H1 (cell line): ENCODE results near the gene GPC6. TPM values are rescaled to one million over a fixed set of nuclear protein-coding genes. Genes with fewer than 3 reads are reported as not detected.
A peak's percentile ranks its signal among the peaks of the same experiment; 100 is the strongest.

ENCODE experiments used
- CTCF ChIA-PET: fragments of 300-600 bp; sonication (Branson Sonifier 250); formaldehyde crosslinking; loops from one replicate; lab custom pipeline; 2021; ENCODE audit not compliant: partially characterized antibody; lab: Charles Lee
- POLR2A ChIA-PET: fragments of 300-600 bp; sonication (Branson Sonifier 250); formaldehyde crosslinking; loops from one replicate; lab custom pipeline; 2021; ENCODE audit warnings: inconsistent platforms; ENCODE audit not compliant: partially characterized antibody; lab: Charles Lee
- DNase-seq, 2 experiments: peaks; one replicate each; pipeline versions ENCODE4 v3.0.0 to v3.0.0-alpha.2; 2010 to 2022; ENCODE audit warnings: low spot score in 2 of 2, low read depth in 1 of 2, mixed read lengths in 1 of 2
- FAIRE-seq: peaks from 2 replicates; lab custom pipeline; 2011; peaks lifted over from hg19 to GRCh38; lab: Jason Lieb, UNC
- H2AFZ ChIP-seq: 2 replicates; pipeline ENCODE4 v1.8.1; 2012; ENCODE audit warnings: low read length, inconsistent platforms
- H2AK5ac ChIP-seq: 2 replicates; pipeline ENCODE4 v1.6.1; 2013; ENCODE audit warnings: low read depth, low read length
- H2BK120ac ChIP-seq: replicated peaks from 2 replicates; pipeline ENCODE3; 2013; ENCODE audit warnings: low read depth, low read length, inconsistent platforms
- H2BK12ac ChIP-seq: 2 replicates; pipeline ENCODE4 v1.6.1; 2013; ENCODE audit warnings: low read depth, low read length
- H2BK15ac ChIP-seq: 2 replicates; pipeline ENCODE4 v1.6.1; 2013; ENCODE audit warnings: low read length
- H2BK20ac ChIP-seq: 2 replicates; pipeline ENCODE4 v1.6.1; 2013; ENCODE audit warnings: low read length
- H2BK5ac ChIP-seq: 2 replicates; pipeline ENCODE4 v1.6.1; 2013; ENCODE audit warnings: low read depth, low read length
- H3K14ac ChIP-seq: 2 replicates; pipeline ENCODE4 v1.6.1; 2013; ENCODE audit warnings: inconsistent platforms; ENCODE audit not compliant: insufficient read length
- H3K18ac ChIP-seq: 2 replicates; pipeline ENCODE4 v1.6.1; 2013; ENCODE audit warnings: low read length; ENCODE audit errors: extremely low read depth
- H3K23ac ChIP-seq: 2 replicates; pipeline ENCODE4 v1.6.1; 2013; ENCODE audit warnings: inconsistent platforms; ENCODE audit not compliant: insufficient read length
- H3K23me2 ChIP-seq: 2 replicates; pipeline ENCODE4 v1.6.1; 2013; ENCODE audit warnings: low read depth, low read length
- H3K27ac ChIP-seq: 2 replicates; pipeline ENCODE4 v1.6.1; 2011; ENCODE audit warnings: low read depth, low read length, inconsistent platforms
- H3K27me3 ChIP-seq, 4 experiments: replicated peaks in 1 of 4; 1 replicate in 1 of 4; 2 replicates in 3 of 4; pipeline versions ENCODE4 v1.6.1 to v1.8.1; 2011 to 2013; ENCODE audit warnings: low read length in 3 of 4, mild to moderate bottlenecking in 3 of 4, inconsistent platforms in 2 of 4, mixed read lengths in 2 of 4, moderate library complexity in 1 of 4; ENCODE audit not compliant: control insufficient read depth in 3 of 4, insufficient read depth in 3 of 4; ENCODE audit errors: extremely low read depth in 1 of 4
- H3K36me3 ChIP-seq, 4 experiments: 2 replicates each; pipeline versions ENCODE4 v1.6.1 to v1.8.1; 2011 to 2013; ENCODE audit warnings: mild to moderate bottlenecking in 4 of 4, low read length in 3 of 4, moderate library complexity in 2 of 4, control low read depth in 1 of 4, inconsistent platforms in 1 of 4; ENCODE audit not compliant: insufficient read depth in 4 of 4, control insufficient read depth in 2 of 4
- H3K4ac ChIP-seq: replicated peaks from 2 replicates; pipeline ENCODE3; 2013; ENCODE audit warnings: low read length, low read depth, mixed read lengths, inconsistent platforms; ENCODE audit not compliant: insufficient read length
- H3K4me1 ChIP-seq, 4 experiments: replicated peaks in 1 of 4; 1 replicate in 1 of 4; 2 replicates in 3 of 4; pipeline versions ENCODE4 v1.6.1 to v1.8.1; 2011 to 2013; ENCODE audit warnings: low read length in 3 of 4, inconsistent platforms in 2 of 4, mixed read lengths in 1 of 4; ENCODE audit not compliant: insufficient read depth in 4 of 4, control insufficient read depth in 3 of 4
- H3K4me2 ChIP-seq, 2 experiments: 2 replicates each; pipeline versions ENCODE4 v1.6.1 to v1.8.1; 2011 to 2013; ENCODE audit warnings: low read depth in 2 of 2, low read length in 2 of 2, control low read depth in 1 of 2, inconsistent platforms in 1 of 2, mild to moderate bottlenecking in 1 of 2; ENCODE audit not compliant: insufficient read depth in 1 of 2
- H3K4me3 ChIP-seq, 4 experiments: fragments of 200-600, 300-600 bp in 1 of 4; sonication (generic), shearing (Covaris generic), sonication (Bioruptor Twin) in 1 of 4; 2 replicates each; pipeline versions ENCODE4 v1.5.1 to v1.8.1; 2011 to 2016; ENCODE audit warnings: low read length in 4 of 4, low read depth in 3 of 4, control low read depth in 2 of 4, inconsistent platforms in 2 of 4, mild to moderate bottlenecking in 2 of 4, mixed read lengths in 1 of 4, moderate library complexity in 1 of 4; ENCODE audit not compliant: insufficient read depth in 2 of 4; ENCODE audit errors: extremely low read depth in 1 of 4
- H3K56ac ChIP-seq: replicated peaks from 2 replicates; pipeline ENCODE3; 2013; ENCODE audit warnings: low read depth, mild to moderate bottlenecking, mixed read lengths, low read length, inconsistent platforms; ENCODE audit not compliant: insufficient read length
- H3K79me1 ChIP-seq: 2 replicates; pipeline ENCODE4 v1.6.1; 2013; ENCODE audit warnings: low read depth, low read length, control low read depth
- H3K79me2 ChIP-seq, 2 experiments: 2 replicates each; pipeline versions ENCODE4 v1.6.1 to v1.8.1; 2012 to 2013; ENCODE audit warnings: low read length in 2 of 2, mild to moderate bottlenecking in 2 of 2, inconsistent platforms in 1 of 2; ENCODE audit not compliant: insufficient read depth in 2 of 2, control insufficient read depth in 1 of 2
- H3K9ac ChIP-seq, 4 experiments: replicated peaks in 1 of 4; 1 replicate in 1 of 4; 2 replicates in 3 of 4; pipeline versions ENCODE4 v1.6.1 to v1.8.1; 2011 to 2013; ENCODE audit warnings: low read depth in 3 of 4, low read length in 3 of 4, control low read depth in 2 of 4, mild to moderate bottlenecking in 2 of 4, moderate library complexity in 2 of 4, inconsistent platforms in 1 of 4; ENCODE audit errors: extremely low read depth in 1 of 4
- H3K9me3 ChIP-seq, 2 experiments: 2 replicates each; pipeline versions ENCODE4 v1.6.1 to v1.8.1; 2012 to 2013; ENCODE audit warnings: mild to moderate bottlenecking in 2 of 2, moderate library complexity in 2 of 2, control low read depth in 1 of 2, inconsistent platforms in 1 of 2, low read depth in 1 of 2, low read length in 1 of 2, mixed read lengths in 1 of 2; ENCODE audit not compliant: insufficient read depth in 2 of 2
- H4K20me1 ChIP-seq, 2 experiments: replicated peaks in 1 of 2; 2 replicates each; pipeline versions ENCODE3 to v1.8.1; 2011 to 2013; ENCODE audit warnings: inconsistent platforms in 2 of 2, low read length in 2 of 2, mild to moderate bottlenecking in 1 of 2; ENCODE audit not compliant: insufficient read depth in 2 of 2, control insufficient read depth in 1 of 2
- H4K5ac ChIP-seq: 2 replicates; pipeline ENCODE4 v1.6.1; 2013; ENCODE audit warnings: low read length, low read depth, mixed read lengths, inconsistent platforms; ENCODE audit not compliant: insufficient read length
- H4K8ac ChIP-seq: 2 replicates; pipeline ENCODE4 v1.8.0; 2013; ENCODE audit warnings: mild to moderate bottlenecking, moderate library complexity, low read length, inconsistent platforms; ENCODE audit not compliant: insufficient read depth; ENCODE audit errors: extremely low read depth
- H4K91ac ChIP-seq: replicated peaks from 2 replicates; pipeline ENCODE3; 2013; ENCODE audit warnings: low read length, mixed read lengths, inconsistent platforms; ENCODE audit not compliant: insufficient read length
- CTCF ChIP-seq, 3 experiments: IDR thresholded peaks; 1 replicate in 2 of 3; 2 replicates in 1 of 3; pipeline versions ENCODE4 v1.5.1 to v1.6.1; 2011; ENCODE audit warnings: low read length in 3 of 3, mild to moderate bottlenecking in 3 of 3, inconsistent platforms in 2 of 3, low read depth in 1 of 3, moderate library complexity in 1 of 3; ENCODE audit not compliant: insufficient read depth in 1 of 3; ENCODE audit errors: control extremely low read depth in 1 of 3
- RAD21 ChIP-seq, 2 experiments: IDR thresholded peaks in 1 of 2; conservative IDR thresholded peaks in 1 of 2; 2 replicates each; pipeline ENCODE4 v1.6.1; 2011; ENCODE audit warnings: low read depth in 2 of 2, low read length in 2 of 2, improper control_type of control experiment in 1 of 2, inconsistent platforms in 1 of 2, mild to moderate bottlenecking in 1 of 2, moderate library complexity in 1 of 2
- SIN3A ChIP-seq, 2 experiments: IDR thresholded peaks in 1 of 2; conservative IDR thresholded peaks in 1 of 2; 2 replicates each; pipeline ENCODE4 v1.6.1; 2011 to 2012; ENCODE audit warnings: low read length in 2 of 2, improper control_type of control experiment in 1 of 2, low read depth in 1 of 2, mild to moderate bottlenecking in 1 of 2
- SRF ChIP-seq: IDR thresholded peaks from 2 replicates; pipeline ENCODE4 v1.6.1; 2011; ENCODE audit warnings: mild to moderate bottlenecking, low read depth, low read length, moderate library complexity
- TBP ChIP-seq: IDR thresholded peaks from 2 replicates; pipeline ENCODE4 v1.6.1; 2011; ENCODE audit warnings: low read depth, low read length, improper control_type of control experiment
- WGBS, 2 experiments: shearing (Covaris generic) in 1 of 2; methylation state at CpG; one replicate each; pipeline versions ENCODE4 v1.1.6 to v1.1.7; 2013 to 2015; ENCODE audit warnings: low lambda C conversion rate in 2 of 2, mixed read lengths in 2 of 2, inconsistent platforms in 1 of 2, low coverage in 1 of 2, missing lambda C conversion rate in 1 of 2; ENCODE audit not compliant: insufficient replicate concordance in 2 of 2, insufficient coverage in 1 of 2, insufficient read length in 1 of 2; ENCODE audit errors: extremely low coverage in 1 of 2, missing lambda C conversion rate in 1 of 2; 5-methylcytosine and 5-hydroxymethylcytosine counted together
- polyA plus RNA-seq, 7 experiments: library from polyadenylated mRNA; depleted of rRNA in 3 of 7; stranded (reverse) in 5 of 7; unstranded in 2 of 7; fragments of >200 nt in 5 of 7; fragments of 200-250 nt in 2 of 7; gene quantifications; 1 replicate in 5 of 7; 2 replicates in 1 of 7; 4 replicates in 1 of 7; pipeline versions ENCODE4 v1.2.1 to v1.2.3, GENCODE V29; 2011 to 2013; ENCODE audit warnings: missing spikeins in 2 of 7, mixed read lengths in 2 of 7
- total RNA-seq: library from RNA; stranded (reverse); fragmentation: NEBNext Ultra II Directional; extraction: Animal tissue kit (Norgen Biotek cat#: 25700); gene quantifications from 2 replicates; pipeline ENCODE4 v1.2.1, GENCODE V29; 2021

The GPC6 gene
- total and polyA plus RNA-seq, 2 of the 8 experiments (the other 6 are each of a cell fraction or from before 2014, with no cell fraction given): 5.4 to 12.0 TPM

DNA sequence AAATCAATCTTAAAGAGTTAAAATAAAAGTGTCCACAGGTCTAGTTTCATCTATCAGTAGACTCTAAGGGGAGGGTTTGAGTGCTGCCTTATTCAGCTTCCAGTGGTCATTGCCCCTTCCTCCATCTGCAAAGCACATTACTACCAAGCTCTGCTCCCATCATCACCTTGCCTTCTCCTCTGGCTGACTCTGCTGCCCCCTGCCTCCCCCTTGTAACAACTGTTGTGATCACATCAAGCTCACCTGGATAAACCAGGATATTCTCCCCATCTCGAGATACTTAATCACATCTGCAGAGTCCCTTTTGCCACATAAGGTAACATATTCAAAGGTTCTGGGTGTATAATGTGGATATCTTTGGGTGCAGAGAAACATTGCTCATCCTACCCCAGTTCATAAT is 43.3 kb upstream of the GPC6 start:
- Histone ChIP-seq H2BK12ac (no peak overlapping the region), H3K4me1 (peaks cover 0 to 5% (median 1%) of the 10 kb centered on the region in 4 experiments; a peak in 2 of 7 replicates), H3K27me3 (peaks cover 0 to 1% (median 0%) of the 10 kb centered on the region in 4 experiments; a peak in 1 of 7 replicates), H3K36me3 (no peaks in the 10 kb centered on the region; a peak in 1 of 8 replicates), H3K9ac (no peak overlapping the region), H3K14ac (no peak overlapping the region)
- peak; percentile 58 to 63 for TF ChIP-seq RAD21 (IDR thresholded peaks at IDR 0.05 in 1 of 2, conservative IDR thresholded peaks at IDR 0.05 in 1 of 2; ENCODE audit: low read depth in 2 of 2, low read length in 2 of 2)
- TF ChIP-seq TBP: no peak
- no peak for TF ChIP-seq SIN3A (conservative IDR thresholded peaks at IDR 0.05 in 1 of 2, IDR thresholded peaks at IDR 0.05 in 1 of 2; ENCODE audit: low read depth in 1 of 2, low read length in 2 of 2)
- TF ChIP-seq SRF: no peak
- TF ChIP-seq CTCF (IDR thresholded peaks at IDR 0.05; ENCODE audit: control extremely low read depth in 1 of 3, insufficient read depth in 1 of 3, low read depth in 1 of 3, low read length in 3 of 3): peak; percentile 37 to 70 (median 63); a peak in 3 of 4 replicates
- TF ChIP-seq, all 59 proteins: peak for 2
- no peak overlapping the region for H2AFZ ChIP-seq
- no peaks in the 10 kb centered on the region for H4K20me1 ChIP-seq
- DNase-seq: peak; percentile 19 to 50
- H4K8ac ChIP-seq: no peak overlapping the region
- 82% methylated on average over 1 of the region's 1 CpG; no CpG with 5 or more reads in 1 of the 2 experiments for WGBS, 2 experiments
- FAIRE-seq: no peak
- no peak overlapping the region for H3K18ac ChIP-seq
- H2AK5ac ChIP-seq: no peak overlapping the region
- H4K5ac ChIP-seq: no peak overlapping the region
- no peak overlapping the region for H2BK5ac ChIP-seq
- H3K79me2 ChIP-seq: no peaks in the 10 kb centered on the region
- H3K4me2 ChIP-seq: no peak overlapping the region
- H3K56ac ChIP-seq: no peak overlapping the region
- CTCF ChIA-PET: interaction anchor here (0.8 to 1.4 kb wide), 6 partner anchors 10 to 31 kb away, joined by 3 to 5 read pairs (median 4); no protein-coding TSS in a partner anchor
- H2BK20ac ChIP-seq: no peak overlapping the region
- H3K27ac ChIP-seq: no peak overlapping the region
- H3K79me1 ChIP-seq: no peaks in the 10 kb centered on the region
- POLR2A ChIA-PET: no interaction called here
- H3K4ac ChIP-seq: no peak overlapping the region
- H3K23ac ChIP-seq: no peak overlapping the region
- H2BK15ac ChIP-seq: no peak overlapping the region
- H3K4me3 ChIP-seq: no peak overlapping the region
- no peaks in the 10 kb centered on the region for H3K23me2 ChIP-seq
- H4K91ac ChIP-seq: no peak overlapping the region
- H3K9me3 ChIP-seq: no peaks in the 10 kb centered on the region
- no peak overlapping the region for H2BK120ac ChIP-seq
